Measurements from ENCODE around the gene ATAD3A.
"Not testable (repeated sequence)": the region's sequence is repeated elsewhere in the genome, so short reads cannot be mapped to it uniquely, and the experiment has no call there.

Gene ATAD3A

DNA sequence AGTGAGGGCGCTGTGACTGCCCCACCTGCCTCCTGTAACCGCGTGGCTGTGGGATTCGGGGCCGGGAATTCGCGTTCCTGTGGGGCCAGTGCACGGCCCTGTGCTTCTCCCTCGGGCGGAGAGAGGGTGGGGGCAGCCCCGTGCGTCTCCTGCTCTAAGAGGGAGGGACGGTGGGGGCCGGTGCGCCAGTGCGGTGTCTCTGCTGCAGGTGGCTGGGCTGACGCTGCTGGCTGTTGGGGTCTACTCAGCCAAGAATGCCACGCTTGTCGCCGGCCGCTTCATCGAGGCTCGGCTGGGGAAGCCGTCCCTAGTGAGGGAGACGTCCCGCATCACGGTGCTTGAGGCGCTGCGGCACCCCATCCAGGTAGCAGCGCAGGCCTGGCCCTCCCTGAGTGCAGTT is 10.6 kb downstream of the ATAD3A start:
- DNase-seq (ENCODE audit: low read depth in 2 of 3, low spot score in 2 of 3), result not testable (repeated sequence)

DNA sequence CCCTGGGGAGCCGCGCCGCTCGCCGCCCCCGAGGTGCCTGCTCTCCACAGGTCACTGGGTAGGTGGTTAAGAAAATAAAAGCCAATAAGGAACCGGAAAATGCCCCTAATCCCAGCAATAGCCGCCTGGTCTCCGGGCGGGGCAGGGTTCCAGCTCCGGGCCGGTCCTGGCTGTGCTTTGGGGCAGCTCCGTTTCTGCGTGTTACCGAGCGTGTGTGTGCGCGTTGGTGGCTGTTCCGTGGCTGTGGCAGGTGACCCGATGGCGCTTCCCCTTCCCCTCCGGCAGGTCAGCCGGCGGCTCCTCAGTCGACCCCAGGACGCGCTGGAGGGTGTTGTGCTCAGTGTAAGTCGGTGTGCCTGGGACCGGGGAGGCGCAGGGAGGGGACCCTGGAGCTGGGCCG is 11.3 kb downstream of the ATAD3A start:
- DNase-seq (ENCODE audit: low read depth in 2 of 3, low spot score in 2 of 3), result not testable (repeated sequence)

DNA sequence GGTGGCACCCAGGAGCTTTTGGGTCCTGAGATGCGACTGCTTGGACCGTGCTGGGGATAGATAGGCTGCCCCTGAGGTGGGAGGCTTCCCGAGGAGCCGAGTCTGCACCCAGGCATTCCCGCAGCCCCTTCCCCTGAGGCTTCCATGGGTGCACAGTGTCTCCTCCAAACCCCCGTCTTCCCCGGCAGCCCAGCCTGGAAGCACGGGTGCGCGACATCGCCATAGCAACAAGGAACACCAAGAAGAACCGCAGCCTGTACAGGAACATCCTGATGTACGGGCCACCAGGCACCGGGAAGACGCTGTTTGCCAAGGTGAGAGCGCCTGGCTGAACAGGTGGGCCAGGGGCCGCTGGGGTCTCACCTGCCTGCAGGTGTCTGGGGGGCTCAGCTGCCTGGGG is 11.7 kb downstream of the ATAD3A start:
- not testable (repeated sequence) for DNase-seq (ENCODE audit: low read depth in 2 of 3, low spot score in 2 of 3)

GRCh38 chr1:1524750-1525383 is 12.9 kb downstream of the ATAD3A start:
- DNase-seq (ENCODE audit: low read depth in 2 of 3, low spot score in 2 of 3), result not testable (repeated sequence)

DNA sequence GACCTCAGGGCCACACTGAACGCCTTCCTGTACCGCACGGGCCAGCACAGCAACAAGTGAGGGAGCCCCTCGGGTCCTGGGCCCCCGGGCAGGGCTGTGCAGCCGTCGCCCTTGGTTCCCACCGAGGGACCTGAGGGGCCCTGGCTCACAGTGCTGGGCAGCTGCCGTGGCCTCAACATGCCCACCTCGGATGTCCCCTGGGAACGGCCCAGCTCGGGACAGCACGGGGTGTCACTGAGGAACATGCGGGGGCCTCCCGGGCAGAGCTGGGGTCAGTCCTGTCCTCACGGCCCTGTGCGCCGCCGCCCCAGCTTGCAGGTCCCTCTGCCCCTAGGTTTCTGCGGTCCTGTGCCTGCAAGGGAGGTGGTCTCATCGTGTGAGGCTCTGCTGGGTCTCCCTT is 14.5 kb downstream of the ATAD3A start:
- not testable (repeated sequence) for DNase-seq (ENCODE audit: low read depth in 2 of 3, low spot score in 2 of 3)

DNA sequence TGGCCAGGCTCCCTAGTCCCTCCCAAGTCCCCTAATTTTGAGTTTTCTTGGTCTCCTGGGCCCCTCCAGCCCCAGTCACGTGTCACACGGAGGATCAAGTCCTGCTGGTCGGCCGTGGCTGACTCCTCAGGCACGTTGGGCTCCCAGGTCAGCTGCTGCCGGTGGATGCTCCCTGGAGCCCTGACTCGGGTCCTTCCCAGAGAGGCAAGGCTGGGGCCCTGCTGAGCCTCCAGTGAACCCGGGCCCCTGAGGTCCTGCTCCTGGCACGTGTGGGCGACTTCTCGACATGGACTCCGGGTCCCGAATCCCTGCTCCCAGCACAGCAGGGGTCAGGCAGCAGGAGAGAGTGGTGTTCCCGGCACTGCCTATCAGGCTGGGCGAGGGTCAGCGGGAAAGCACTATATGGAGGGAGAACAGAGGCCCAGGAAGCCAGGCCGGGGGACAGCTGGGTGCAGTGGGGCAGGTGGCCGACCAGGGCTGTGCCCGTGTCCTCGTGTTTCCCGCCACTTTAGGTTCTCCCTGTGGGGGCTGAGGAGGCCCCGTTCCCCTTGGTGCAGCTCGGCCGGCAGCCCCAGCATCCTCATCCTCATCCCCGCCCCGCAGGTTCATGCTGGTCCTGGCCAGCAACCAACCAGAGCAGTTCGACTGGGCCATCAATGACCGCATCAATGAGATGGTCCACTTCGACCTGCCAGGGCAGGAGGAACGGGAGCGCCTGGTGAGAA is 15.3 kb downstream of the ATAD3A start:
- no peak for DNase-seq (ENCODE audit: low read depth in 2 of 3, low spot score in 2 of 3)

GRCh38 chr1:1528301-1529267 is 16.6 kb downstream of the ATAD3A start:
- DNase-seq (ENCODE audit: low read depth in 2 of 3, low spot score in 2 of 3), result no peak

- DNase-seq (ENCODE audit: low read depth in 2 of 3, low spot score in 2 of 3), result no peak
These were observed 17.4 kb downstream of the ATAD3A start for GRCh38 chr1:1529321-1529720.

DNA sequence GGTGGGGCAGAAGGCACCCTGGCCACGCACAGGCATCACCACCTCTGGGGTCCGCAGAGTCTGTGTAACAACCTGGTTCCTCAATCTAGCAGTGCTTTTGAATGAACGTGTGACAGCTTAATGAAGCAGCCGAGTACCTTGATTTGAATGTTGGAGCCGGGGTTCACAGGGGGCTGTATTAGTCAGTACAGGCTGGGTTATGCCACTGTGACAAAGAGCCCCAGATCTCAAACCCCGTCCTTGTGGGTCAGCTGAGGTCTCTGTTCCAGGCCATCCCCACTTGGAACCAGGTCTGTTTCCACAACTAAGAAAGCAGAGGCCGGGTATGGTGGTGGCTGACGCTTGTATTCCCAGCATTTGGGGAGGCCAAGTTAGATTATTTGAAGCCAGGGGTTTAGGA is 18.0 kb downstream of the ATAD3A start:
- DNase-seq (ENCODE audit: low read depth in 2 of 3, low spot score in 2 of 3), result no peak

- DNase-seq (ENCODE audit: low read depth in 2 of 3, low spot score in 2 of 3), result no peak
These were observed 20.0 kb downstream of the ATAD3A start for GRCh38 chr1:1531947-1532346.

DNA sequence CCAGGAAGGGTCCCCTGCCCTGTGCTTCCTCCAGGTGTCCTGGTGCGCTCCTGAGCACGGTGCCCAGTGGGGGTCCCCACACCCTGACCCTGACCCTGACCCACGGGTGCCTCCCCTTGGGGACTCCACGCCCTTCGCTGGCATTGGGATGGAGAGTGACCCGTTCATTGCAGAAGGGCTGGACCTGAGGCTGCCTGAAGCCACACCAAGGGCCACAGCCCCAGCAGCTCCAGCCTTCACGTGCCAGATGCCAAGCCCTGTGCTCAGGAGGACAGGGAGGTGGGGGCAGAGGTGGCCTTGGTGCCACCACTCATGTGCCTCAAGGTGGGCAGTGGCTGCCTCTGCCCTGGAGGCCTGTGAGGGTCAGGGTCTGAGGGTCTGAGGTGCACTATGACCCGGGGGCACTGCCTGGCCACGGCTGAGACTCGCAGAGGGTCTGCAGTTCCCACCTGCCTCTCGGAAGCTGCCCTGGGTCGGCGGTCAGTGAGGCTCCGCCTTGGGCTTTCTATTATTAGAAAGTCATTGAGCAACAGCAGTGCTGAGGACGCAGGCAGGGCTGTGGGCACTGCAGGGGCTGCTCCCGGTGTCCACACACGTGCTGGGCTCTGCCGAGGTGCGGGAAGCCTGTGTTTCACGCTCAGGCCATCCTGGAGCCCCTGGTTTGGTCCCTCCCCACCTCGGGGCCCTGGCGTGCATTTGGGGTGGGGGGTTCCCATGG is 21.4 kb downstream of the ATAD3A start:
- DNase-seq (ENCODE audit: low read depth in 2 of 3, low spot score in 2 of 3), result not testable (repeated sequence)

DNA sequence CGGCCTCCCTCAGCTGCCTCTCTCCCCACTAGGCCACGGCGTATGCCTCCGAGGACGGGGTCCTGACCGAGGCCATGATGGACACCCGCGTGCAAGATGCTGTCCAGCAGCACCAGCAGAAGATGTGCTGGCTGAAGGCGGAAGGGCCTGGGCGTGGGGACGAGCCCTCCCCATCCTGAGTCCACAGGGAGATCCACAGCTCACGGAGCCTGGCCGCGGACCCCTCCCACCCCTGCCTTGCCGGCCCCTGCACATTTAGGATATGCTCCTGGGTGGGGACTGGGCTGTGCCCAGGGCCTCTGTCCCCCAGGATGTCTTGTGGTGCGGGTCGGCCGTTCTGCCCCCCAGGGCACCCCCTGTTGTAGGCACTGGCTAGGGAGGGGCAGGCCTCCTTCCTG is 21.9 kb downstream of the ATAD3A start:
- not testable (repeated sequence) for DNase-seq (ENCODE audit: low read depth in 2 of 3, low spot score in 2 of 3)

- no peak for DNase-seq (ENCODE audit: low read depth in 2 of 3, low spot score in 2 of 3)
These were observed 22.6 kb downstream of the ATAD3A start for GRCh38 chr1:1534401-1535154.

DNA sequence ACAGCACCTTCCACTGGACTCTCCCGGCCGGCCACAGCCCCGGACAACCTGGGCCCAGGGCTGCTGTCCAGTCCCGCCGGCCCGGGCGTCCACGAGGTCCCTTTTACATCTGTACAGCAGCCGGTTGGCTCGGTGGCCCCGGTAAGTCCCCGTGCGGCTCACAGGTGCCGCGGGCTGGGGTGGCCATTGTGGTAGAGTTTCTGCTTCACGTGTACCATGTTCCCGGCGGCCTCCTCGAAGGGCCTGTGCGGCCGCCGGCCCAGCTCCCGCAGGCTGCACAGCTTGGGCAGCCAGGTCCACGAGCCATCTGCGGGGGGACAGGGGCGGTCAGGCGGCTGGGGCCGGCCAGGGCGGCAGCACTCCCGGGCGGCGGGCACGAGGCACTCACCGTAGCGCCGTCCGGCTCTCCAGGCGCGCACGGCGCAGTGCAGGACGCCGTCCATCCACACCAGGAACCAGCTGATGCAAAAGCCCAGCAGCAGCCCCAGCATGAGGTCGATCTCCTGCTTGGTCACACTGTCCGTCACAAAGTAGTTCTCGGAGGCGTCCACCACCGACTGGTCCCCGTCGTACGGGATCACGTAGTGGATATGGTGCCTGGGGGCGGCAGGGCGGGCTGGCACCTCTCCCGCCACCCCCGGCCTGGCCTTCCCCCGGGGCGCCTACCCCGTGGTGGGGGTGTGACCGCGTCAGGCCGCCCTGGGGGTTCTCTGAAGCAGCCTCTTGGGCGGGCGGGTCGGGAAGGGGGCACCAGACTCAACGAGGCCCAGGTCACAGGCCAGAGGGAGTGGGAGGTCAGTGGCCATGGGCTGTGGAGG is 23.4 kb downstream of the ATAD3A start:
- DNase-seq (ENCODE audit: low read depth in 2 of 3, low spot score in 2 of 3), result no peak

GRCh38 chr1:1536019-1536937 is 24.3 kb downstream of the ATAD3A start:
- no peak for DNase-seq (ENCODE audit: low read depth in 2 of 3, low spot score in 2 of 3)

DNA sequence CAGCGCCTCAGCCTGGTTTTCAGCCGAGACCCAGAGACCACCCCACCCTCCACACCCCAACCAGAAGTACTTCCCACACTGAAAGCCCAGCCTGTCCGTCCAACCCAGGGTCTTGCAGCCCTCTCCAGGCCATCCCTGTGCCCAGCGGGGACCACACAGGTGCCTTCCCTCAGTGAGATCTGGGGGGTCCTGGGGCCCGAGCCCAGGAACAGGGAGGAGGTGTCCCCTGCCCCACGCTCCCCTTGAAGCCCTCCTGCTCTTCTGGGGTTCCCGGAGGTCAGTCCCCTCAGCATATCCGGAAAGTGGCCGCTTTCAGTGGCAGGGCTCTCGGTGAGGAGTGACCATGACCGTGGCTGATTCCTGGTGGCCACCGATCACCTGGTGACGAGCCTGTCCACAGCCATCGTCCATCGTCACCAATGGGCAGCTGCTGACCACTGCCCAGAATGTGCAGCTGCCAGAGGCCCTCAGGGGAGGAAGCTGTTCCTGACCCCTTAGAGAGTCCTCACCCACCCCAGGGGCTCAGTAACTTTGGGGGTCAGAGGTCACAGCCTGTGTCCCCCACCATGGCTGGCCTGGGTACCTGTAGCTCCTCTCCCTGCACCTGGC is 25.1 kb downstream of the ATAD3A start:
- no peak for DNase-seq (ENCODE audit: low read depth in 2 of 3, low spot score in 2 of 3)

DNA sequence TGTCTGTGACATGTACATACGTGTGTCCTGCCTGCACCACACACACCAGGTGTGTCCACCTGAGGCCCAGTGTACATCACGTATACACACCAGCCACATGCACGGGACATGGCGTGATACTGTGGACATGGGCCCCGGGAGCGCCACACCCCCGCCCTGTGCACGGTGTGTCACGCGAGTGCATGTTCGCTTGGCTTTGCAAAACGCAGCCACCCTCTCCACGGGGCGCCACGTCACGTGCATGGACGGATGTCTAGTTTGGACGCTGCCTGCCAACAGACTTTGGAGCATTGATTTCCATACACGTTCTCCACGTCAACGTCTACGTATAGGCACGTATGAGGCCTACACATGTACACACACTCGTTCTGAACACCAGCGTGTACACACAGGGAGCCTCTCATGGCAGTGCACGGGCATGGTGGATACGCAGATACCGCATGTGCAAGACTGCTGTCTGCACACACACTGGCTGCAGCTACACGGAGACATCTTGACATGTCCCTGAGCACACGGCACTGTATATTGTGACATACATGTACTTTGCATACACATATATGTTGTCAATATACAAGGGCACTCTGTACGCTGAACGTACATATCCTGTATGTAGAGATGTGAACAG is 25.8 kb downstream of the ATAD3A start:
- DNase-seq (ENCODE audit: low read depth in 2 of 3, low spot score in 2 of 3), result no peak

- DNase-seq (ENCODE audit: low read depth in 2 of 3, low spot score in 2 of 3), result no peak
These were observed 26.4 kb downstream of the ATAD3A start for GRCh38 chr1:1538334-1538733.

All from activated CD8-positive, alpha-beta memory T cell treated with anti-CD3 and anti-CD28 coated beads for 48 hours (primary cell).